K562 (cell line): ENCODE results near the gene GRK4. TPM values are rescaled to one million over a fixed set of nuclear protein-coding genes. Genes with fewer than 3 reads are reported as not detected.

Source experiments
- CBFA2T2 ChIP-seq: fragments of 450-650 bp; conservative IDR thresholded peaks from 2 replicates; pipeline ENCODE4 v1.6.1; 2017; ENCODE audit warnings: mild to moderate bottlenecking
- CREM ChIP-seq: IDR thresholded peaks from 2 replicates; pipeline ENCODE4 v1.6.1; 2014; ENCODE audit warnings: antibody characterized with exemption, low read depth
- JUN ChIP-seq, 2 experiments: sonication (generic) in 1 of 2; formaldehyde crosslinking in 1 of 2; IDR thresholded peaks; 2 replicates each; pipeline versions ENCODE4 v1.6.1 to v1.8.0; 2012 to 2022; ENCODE audit warnings: borderline replicate concordance in 2 of 2, mild to moderate bottlenecking in 2 of 2, improper control_type of control experiment in 1 of 2, low read depth in 1 of 2, low read length in 1 of 2, missing genetic modification reagents in 1 of 2
- ZNF140 ChIP-seq: fragments of 250-450 bp; sonication (Bioruptor Pico); IDR thresholded peaks from 2 replicates; pipeline ENCODE4 v1.8.0; 2021; ENCODE audit warnings: moderate library complexity, mild to moderate bottlenecking, inconsistent platforms
- ZNF23 ChIP-seq: fragments of 250-450 bp; sonication (Bioruptor Pico); IDR thresholded peaks from 2 replicates; pipeline ENCODE4 v1.4.0; 2020; ENCODE audit warnings: mild to moderate bottlenecking
- ZNF282 ChIP-seq: sonication (generic); formaldehyde crosslinking; IDR thresholded peaks from 2 replicates; pipeline ENCODE4 v1.8.1; 2023; ENCODE audit warnings: missing genetic modification reagents
- polyA plus RNA-seq, 8 experiments: library from polyadenylated mRNA; depleted of rRNA in 4 of 8; stranded (reverse) in 5 of 8; unstranded in 3 of 8; fragments of >200 nt; fragmentation: Nextera tagmentation in 2 of 8; fragmentation: Illumina TruSeq in 1 of 8; extraction: Ambion mirVana in 2 of 8; extraction: Trizol in 1 of 8; gene quantifications; 2 replicates each; pipeline versions ENCODE4 v1.2.1 to v1.2.3, GENCODE V29; 2011 to 2014; ENCODE audit warnings: inconsistent platforms in 1 of 8, missing spikeins in 1 of 8
- total RNA-seq, 7 experiments: library from RNA; depleted of rRNA in 6 of 7; stranded (reverse); fragments of >200 nt in 6 of 7; fragmentation: Illumina TruSeq in 2 of 7; extraction: Trizol in 2 of 7; gene quantifications; 2 replicates each; pipeline versions ENCODE4 v1.2.1 to v1.2.3, GENCODE V29; 2011 to 2021; ENCODE audit warnings: low replicate concordance in 1 of 7
- TF ChIP-seq, protein P1 (sequence below): fragments of 450-650 bp; IDR thresholded peaks from 2 replicates; pipeline ENCODE4 v1.6.1; 2016; ENCODE audit warnings: low read depth
- TF ChIP-seq, protein P2 (sequence below): sonication (generic); formaldehyde crosslinking; IDR thresholded peaks from 2 replicates; pipeline ENCODE4 v1.8.0; 2022; ENCODE audit warnings: mild to moderate bottlenecking, missing genetic modification reagents
- TF ChIP-seq, protein P3 (sequence below): fragments of 150-350 bp; conservative IDR thresholded peaks from 2 replicates; pipeline ENCODE4 v1.6.1; 2014; ENCODE audit warnings: low read length
- TF ChIP-seq, protein P4 (sequence below): fragments of 450-650 bp; formaldehyde crosslinking; IDR thresholded peaks from 2 replicates; pipeline ENCODE4 v1.4.0; 2020; ENCODE audit warnings: mild to moderate bottlenecking, moderate library complexity

GRK4 gene
- total and polyA plus RNA-seq, 9 of the 15 experiments (the other 6 are each of a cell fraction or from before 2014, with no cell fraction given), result 1.1 to 4.8 (median 2.6) TPM

DNA sequence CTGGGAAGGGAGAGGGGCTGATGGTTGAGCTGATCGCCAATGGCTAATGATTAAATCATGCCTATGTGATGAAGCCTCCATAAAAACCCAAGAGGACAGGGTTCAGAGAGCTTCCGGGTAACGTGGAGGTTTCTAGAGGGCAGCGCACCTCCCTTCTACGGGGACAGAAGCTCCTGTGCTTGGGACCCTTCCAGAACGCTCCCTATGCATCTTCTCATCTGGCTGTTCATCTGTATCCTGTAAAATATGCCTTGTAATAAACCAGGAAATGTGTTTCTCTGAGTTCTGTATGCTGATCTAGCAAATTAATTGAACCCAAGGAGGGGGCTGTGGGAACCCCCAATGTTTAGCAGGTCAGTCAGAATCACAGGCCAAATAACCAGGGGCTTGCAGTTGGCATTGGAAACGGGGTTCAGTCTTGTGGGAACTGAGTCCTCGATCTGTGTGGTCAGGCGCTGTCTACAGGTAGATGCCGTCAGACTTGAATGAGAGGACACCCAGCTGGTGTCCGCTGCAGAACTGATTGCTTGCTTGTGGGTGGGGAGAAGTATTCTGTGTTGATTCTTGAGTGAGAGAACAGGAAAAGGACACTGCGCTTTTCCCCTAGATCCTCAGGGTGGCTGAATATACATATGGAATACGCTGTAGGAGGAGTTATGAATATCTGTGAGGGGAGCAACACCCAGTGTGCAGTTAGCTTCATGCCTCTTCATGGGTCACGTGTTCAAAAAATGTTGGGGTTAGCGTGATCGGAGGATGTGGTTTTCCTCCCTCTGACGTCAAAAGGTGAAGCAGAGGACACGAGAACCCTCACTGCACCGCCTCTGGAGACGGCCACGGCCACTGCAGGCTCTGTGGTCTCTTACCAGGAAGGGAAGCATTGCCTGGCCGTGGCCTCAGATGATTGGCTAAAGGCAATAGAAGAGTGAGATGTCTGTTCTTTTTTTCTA lies 81.8 kb downstream of the GRK4 start (continued):
- TF ChIP-seq, protein P1, sequence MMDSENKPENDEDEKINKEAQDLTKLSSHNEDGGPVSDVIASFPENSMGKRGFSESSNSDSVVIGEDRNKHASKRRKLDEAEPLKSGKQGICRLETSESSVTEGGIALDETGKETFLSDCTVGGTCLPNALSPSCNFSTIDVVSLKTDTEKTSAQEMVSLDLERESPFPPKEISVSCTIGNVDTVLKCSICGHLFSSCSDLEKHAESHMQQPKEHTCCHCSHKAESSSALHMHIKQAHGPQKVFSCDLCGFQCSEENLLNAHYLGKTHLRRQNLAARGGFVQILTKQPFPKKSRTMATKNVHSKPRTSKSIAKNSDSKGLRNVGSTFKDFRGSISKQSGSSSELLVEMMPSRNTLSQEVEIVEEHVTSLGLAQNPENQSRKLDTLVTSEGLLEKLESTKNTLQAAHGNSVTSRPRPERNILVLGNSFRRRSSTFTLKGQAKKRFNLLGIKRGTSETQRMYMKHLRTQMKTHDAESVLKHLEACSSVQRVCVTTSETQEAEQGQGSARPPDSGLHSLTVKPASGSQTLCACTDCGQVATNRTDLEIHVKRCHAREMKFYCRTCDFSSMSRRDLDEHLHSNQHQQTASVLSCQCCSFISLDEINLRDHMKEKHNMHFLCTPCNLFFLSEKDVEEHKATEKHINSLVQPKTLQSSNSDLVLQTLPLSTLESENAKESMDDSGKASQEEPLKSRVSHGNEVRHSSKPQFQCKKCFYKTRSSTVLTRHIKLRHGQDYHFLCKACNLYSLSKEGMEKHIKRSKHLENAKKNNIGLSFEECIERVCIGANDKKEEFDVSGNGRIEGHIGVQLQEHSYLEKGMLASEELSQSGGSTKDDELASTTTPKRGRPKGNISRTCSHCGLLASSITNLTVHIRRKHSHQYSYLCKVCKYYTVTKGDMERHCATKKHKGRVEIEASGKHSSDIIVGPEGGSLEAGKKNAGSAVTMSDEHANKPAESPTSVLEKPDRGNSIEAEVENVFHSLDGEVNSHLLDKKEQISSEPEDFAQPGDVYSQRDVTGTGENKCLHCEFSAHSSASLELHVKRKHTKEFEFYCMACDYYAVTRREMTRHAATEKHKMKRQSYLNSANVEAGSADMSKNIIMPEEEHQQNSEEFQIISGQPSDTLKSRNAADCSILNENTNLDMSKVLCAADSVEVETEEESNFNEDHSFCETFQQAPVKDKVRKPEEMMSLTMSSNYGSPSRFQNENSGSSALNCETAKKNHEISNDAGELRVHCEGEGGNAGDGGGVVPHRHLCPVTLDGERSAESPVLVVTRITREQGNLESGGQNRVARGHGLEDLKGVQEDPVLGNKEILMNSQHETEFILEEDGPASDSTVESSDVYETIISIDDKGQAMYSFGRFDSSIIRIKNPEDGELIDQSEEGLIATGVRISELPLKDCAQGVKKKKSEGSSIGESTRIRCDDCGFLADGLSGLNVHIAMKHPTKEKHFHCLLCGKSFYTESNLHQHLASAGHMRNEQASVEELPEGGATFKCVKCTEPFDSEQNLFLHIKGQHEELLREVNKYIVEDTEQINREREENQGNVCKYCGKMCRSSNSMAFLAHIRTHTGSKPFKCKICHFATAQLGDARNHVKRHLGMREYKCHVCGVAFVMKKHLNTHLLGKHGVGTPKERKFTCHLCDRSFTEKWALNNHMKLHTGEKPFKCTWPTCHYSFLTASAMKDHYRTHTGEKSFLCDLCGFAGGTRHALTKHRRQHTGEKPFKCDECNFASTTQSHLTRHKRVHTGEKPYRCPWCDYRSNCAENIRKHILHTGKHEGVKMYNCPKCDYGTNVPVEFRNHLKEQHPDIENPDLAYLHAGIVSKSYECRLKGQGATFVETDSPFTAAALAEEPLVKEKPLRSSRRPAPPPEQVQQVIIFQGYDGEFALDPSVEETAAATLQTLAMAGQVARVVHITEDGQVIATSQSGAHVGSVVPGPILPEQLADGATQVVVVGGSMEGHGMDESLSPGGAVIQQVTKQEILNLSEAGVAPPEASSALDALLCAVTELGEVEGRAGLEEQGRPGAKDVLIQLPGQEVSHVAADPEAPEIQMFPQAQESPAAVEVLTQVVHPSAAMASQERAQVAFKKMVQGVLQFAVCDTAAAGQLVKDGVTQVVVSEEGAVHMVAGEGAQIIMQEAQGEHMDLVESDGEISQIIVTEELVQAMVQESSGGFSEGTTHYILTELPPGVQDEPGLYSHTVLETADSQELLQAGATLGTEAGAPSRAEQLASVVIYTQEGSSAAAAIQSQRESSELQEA, result no peak
- TF ChIP-seq ZNF140 (CRISPR knock-in tag) (no peak), CBFA2T2 (peak; percentile 61), JUN (IDR thresholded peaks at IDR 0.05; ENCODE audit: borderline replicate concordance, low read depth, low read length) (no peak), JUN (CRISPR knock-in tag; IDR thresholded peaks at IDR 0.05; ENCODE audit: borderline replicate concordance) (no peak), CREM (peak; percentile 91), ZNF282 (no peak), ZNF23 (CRISPR knock-in tag) (no peak)
- TF ChIP-seq, protein P2, sequence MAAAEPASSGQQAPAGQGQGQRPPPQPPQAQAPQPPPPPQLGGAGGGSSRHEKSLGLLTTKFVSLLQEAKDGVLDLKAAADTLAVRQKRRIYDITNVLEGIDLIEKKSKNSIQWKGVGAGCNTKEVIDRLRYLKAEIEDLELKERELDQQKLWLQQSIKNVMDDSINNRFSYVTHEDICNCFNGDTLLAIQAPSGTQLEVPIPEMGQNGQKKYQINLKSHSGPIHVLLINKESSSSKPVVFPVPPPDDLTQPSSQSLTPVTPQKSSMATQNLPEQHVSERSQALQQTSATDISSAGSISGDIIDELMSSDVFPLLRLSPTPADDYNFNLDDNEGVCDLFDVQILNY, result no peak
- TF ChIP-seq, protein P3, sequence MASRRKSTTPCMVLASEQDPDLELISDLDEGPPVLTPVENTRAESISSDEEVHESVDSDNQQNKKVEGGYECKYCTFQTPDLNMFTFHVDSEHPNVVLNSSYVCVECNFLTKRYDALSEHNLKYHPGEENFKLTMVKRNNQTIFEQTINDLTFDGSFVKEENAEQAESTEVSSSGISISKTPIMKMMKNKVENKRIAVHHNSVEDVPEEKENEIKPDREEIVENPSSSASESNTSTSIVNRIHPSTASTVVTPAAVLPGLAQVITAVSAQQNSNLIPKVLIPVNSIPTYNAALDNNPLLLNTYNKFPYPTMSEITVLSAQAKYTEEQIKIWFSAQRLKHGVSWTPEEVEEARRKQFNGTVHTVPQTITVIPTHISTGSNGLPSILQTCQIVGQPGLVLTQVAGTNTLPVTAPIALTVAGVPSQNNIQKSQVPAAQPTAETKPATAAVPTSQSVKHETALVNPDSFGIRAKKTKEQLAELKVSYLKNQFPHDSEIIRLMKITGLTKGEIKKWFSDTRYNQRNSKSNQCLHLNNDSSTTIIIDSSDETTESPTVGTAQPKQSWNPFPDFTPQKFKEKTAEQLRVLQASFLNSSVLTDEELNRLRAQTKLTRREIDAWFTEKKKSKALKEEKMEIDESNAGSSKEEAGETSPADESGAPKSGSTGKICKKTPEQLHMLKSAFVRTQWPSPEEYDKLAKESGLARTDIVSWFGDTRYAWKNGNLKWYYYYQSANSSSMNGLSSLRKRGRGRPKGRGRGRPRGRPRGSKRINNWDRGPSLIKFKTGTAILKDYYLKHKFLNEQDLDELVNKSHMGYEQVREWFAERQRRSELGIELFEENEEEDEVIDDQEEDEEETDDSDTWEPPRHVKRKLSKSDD, result no peak
- TF ChIP-seq, protein P4, sequence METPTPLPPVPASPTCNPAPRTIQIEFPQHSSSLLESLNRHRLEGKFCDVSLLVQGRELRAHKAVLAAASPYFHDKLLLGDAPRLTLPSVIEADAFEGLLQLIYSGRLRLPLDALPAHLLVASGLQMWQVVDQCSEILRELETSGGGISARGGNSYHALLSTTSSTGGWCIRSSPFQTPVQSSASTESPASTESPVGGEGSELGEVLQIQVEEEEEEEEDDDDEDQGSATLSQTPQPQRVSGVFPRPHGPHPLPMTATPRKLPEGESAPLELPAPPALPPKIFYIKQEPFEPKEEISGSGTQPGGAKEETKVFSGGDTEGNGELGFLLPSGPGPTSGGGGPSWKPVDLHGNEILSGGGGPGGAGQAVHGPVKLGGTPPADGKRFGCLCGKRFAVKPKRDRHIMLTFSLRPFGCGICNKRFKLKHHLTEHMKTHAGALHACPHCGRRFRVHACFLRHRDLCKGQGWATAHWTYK (CRISPR knock-in tag), result peak; percentile 94
